CD8-positive, alpha-beta memory T cell (primary cell): Measurements from ENCODE around the gene MBD5. TPM values are rescaled to one million over a fixed set of nuclear protein-coding genes. Genes with fewer than 3 reads are reported as not detected.

Experiments used
- CTCF ChIA-PET: fragments of 350-600 bp; sonication (Branson Sonifier 250); formaldehyde crosslinking; loops from one replicate; lab custom pipeline; 2021; ENCODE audit warnings: antibody characterized with exemption; lab: Charles Lee
- POLR2A ChIA-PET: fragments of 350-600 bp; sonication (Branson Sonifier 250); formaldehyde crosslinking; loops from one replicate; lab custom pipeline; 2021; ENCODE audit warnings: antibody characterized with exemption; lab: Charles Lee
- DNase-seq, 5 donors: peaks; one replicate each; pipeline versions ENCODE4 v3.0.0 to v3.0.0-alpha.2; 2020 to 2022; ENCODE audit warnings: mixed read lengths in 1 of 5
- H3K27ac ChIP-seq: one replicate; pipeline ENCODE4 v1.7.0; 2013; ENCODE audit warnings: low read depth, mild to moderate bottlenecking, low read length, moderate library complexity
- H3K27me3 ChIP-seq: 2 replicates; pipeline ENCODE4 v1.7.0; 2013; ENCODE audit warnings: low read length, mild to moderate bottlenecking; ENCODE audit not compliant: insufficient read depth, poor library complexity, severe bottlenecking
- H3K36me3 ChIP-seq: 2 replicates; pipeline ENCODE4 v1.7.0; 2013; ENCODE audit warnings: mild to moderate bottlenecking, low read length, moderate library complexity; ENCODE audit not compliant: insufficient read depth
- H3K4me1 ChIP-seq: 2 replicates; pipeline ENCODE4 v1.7.0; 2013; ENCODE audit warnings: mild to moderate bottlenecking, low read length, moderate library complexity; ENCODE audit not compliant: insufficient read depth
- H3K4me3 ChIP-seq: 2 replicates; pipeline ENCODE4 v1.7.0; 2013; ENCODE audit warnings: mild to moderate bottlenecking, low read length
- H3K9me3 ChIP-seq: 2 replicates; pipeline ENCODE4 v1.7.0; 2013; ENCODE audit warnings: mild to moderate bottlenecking, low read length
- H3K27ac Mint-ChIP-seq, 8 donors: one replicate each; pipeline ENCODE4 v1.8.0; 2020 to 2021; ENCODE audit warnings: mixed read lengths in 8 of 8, mild to moderate bottlenecking in 6 of 8, inconsistent platforms in 3 of 8, moderate library complexity in 3 of 8
- H3K27me3 Mint-ChIP-seq, 2 donors: one replicate each; pipeline ENCODE4 v1.8.0; 2020 to 2021; ENCODE audit warnings: mixed read lengths in 2 of 2, mild to moderate bottlenecking in 1 of 2, moderate library complexity in 1 of 2
- H3K36me3 Mint-ChIP-seq, 3 donors: one replicate each; pipeline ENCODE4 v1.8.0; 2020 to 2021; ENCODE audit warnings: mixed read lengths in 3 of 3, inconsistent platforms in 1 of 3, mild to moderate bottlenecking in 1 of 3
- H3K4me1 Mint-ChIP-seq, 3 donors: one replicate each; pipeline ENCODE4 v1.8.0; 2020 to 2021; ENCODE audit warnings: mixed read lengths in 3 of 3, inconsistent platforms in 1 of 3, mild to moderate bottlenecking in 1 of 3
- H3K4me3 Mint-ChIP-seq, 7 donors: one replicate each; pipeline ENCODE4 v1.8.0; 2020 to 2021; ENCODE audit warnings: mixed read lengths in 7 of 7, mild to moderate bottlenecking in 6 of 7, moderate library complexity in 4 of 7, inconsistent platforms in 2 of 7
- H3K9me3 Mint-ChIP-seq, 5 donors: one replicate each; pipeline ENCODE4 v1.8.0; 2020 to 2022; ENCODE audit warnings: mixed read lengths in 5 of 5, mild to moderate bottlenecking in 3 of 5, moderate library complexity in 2 of 5, inconsistent platforms in 1 of 5
- polyA plus RNA-seq: library from polyadenylated mRNA; unstranded; fragments of 300-500 nt; fragmentation: Illumina TruSeq; gene quantifications from one replicate; pipeline ENCODE4 v1.2.3, GENCODE V29; 2021
- total RNA-seq, 2 experiments: library from RNA; stranded (reverse); gene quantifications; one replicate each; pipeline ENCODE4 v1.2.3, GENCODE V29; 2021

Gene MBD5
- total and polyA plus RNA-seq, 3 experiments from 2014 or later = 15.2 to 18.3 (median 16.9) TPM

DNA sequence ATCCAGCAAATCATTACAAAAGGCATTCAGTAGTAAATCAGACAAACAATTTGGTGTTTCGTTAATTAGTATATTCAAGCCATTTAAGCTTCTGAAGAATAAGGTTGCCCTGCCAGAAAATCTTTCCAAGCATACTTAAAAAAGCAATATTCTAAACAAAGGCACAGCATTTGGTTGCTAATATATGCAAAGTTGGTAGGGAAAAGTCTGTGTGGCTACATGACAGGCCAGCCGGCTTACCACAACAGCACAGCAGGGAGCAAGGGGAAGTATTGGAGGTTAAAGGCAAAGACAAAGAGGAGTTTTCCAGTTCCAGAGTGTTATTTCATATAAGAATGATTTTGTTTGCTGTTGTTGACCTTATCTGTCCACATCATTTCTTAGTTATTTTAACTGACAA, 282.3 kb downstream of the MBD5 start:
- no peaks in the 10 kb centered on the region for H3K4me1 ChIP-seq
- no peaks in the 10 kb centered on the region for H3K9me3 ChIP-seq
- no peaks in the 10 kb centered on the region for H3K27me3 ChIP-seq
- POLR2A ChIA-PET = no interaction called here
- Mint-ChIP-seq H3K4me3 (no peak overlapping the region), H3K27me3 (no peaks in the 10 kb centered on the region), H3K27ac (no peak overlapping the region), H3K36me3 (peaks cover 5 to 9% (median 8%) of the 10 kb centered on the region in 3 donors), H3K9me3 (peaks cover 0 to 1% (median 0%) of the 10 kb centered on the region in 5 donors), H3K4me1 (no peaks in the 10 kb centered on the region)
- no peak overlapping the region for H3K27ac ChIP-seq
- no peaks in the 10 kb centered on the region for H3K36me3 ChIP-seq
- CTCF ChIA-PET = interaction anchor here (1.1 to 1.2 kb wide), 2 partner anchors 11 to 32 kb away, joined by 3 to 4 read pairs; no protein-coding TSS in a partner anchor
- H3K4me3 ChIP-seq = no peak overlapping the region
- no peak for DNase-seq

DNA sequence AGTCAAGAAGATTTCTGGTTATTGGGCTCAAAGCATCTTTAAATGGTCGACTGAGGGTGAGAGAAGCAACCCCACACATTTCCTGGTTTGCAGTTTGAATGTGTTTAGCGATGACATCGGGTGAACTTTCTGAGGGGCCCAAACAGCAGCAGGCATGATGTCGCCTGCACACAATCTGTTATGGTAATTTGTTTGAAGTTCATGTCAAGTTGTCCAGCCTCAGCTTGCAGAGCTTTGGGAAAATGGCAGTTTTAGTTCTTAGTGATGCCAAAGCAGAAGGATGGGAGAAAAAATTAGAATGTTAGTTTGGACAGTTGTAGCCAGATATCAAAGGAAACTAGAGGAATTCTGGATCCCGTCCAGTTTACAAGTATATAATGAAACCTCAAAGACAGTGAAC, 284.6 kb downstream of the MBD5 start:
- POLR2A ChIA-PET = no interaction called here
- DNase-seq = no peak
- Mint-ChIP-seq H3K9me3 (no peaks in the 10 kb centered on the region), H3K4me3 (no peak overlapping the region), H3K4me1 (no peaks in the 10 kb centered on the region), H3K36me3 (peaks cover 3 to 10% (median 6%) of the 10 kb centered on the region in 3 donors), H3K27ac (no peak overlapping the region), H3K27me3 (no peaks in the 10 kb centered on the region)
- no peak overlapping the region for H3K27ac ChIP-seq
- CTCF ChIA-PET = no interaction called here
- no peaks in the 10 kb centered on the region for H3K27me3 ChIP-seq
- H3K4me1 ChIP-seq = no peaks in the 10 kb centered on the region
- H3K36me3 ChIP-seq = no peaks in the 10 kb centered on the region
- no peaks in the 10 kb centered on the region for H3K9me3 ChIP-seq
- no peak overlapping the region for H3K4me3 ChIP-seq

DNA sequence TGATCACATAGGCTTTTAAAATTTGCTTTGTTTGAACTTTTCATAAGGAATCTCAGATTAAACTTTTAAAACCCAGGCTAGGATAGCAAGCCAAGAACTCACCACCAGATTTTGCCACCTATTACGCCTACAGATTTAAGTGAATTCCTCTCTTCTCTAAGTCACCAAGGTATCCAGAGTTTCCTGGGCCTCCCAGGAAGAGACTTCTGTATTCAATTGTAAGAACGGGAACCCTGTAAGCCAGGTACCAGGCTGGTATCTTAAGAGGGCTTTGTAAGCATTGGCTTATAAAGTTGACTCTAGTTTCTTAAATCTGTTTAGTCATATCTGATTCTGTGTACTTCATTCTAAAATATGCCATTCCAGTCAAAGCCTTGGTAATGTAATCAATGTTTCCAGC, 285.1 kb downstream of the MBD5 start:
- Mint-ChIP-seq H3K27ac (no peak overlapping the region), H3K27me3 (no peaks in the 10 kb centered on the region), H3K9me3 (no peaks in the 10 kb centered on the region), H3K36me3 (peaks cover 6 to 14% (median 7%) of the 10 kb centered on the region in 3 donors), H3K4me3 (no peak overlapping the region), H3K4me1 (no peaks in the 10 kb centered on the region)
- CTCF ChIA-PET = no interaction called here
- DNase-seq = no peak
- Histone ChIP-seq H3K9me3 (no peaks in the 10 kb centered on the region), H3K27ac (no peak overlapping the region), H3K4me1 (no peaks in the 10 kb centered on the region), H3K4me3 (no peak overlapping the region), H3K36me3 (no peaks in the 10 kb centered on the region), H3K27me3 (no peaks in the 10 kb centered on the region)
- POLR2A ChIA-PET = no interaction called here

DNA sequence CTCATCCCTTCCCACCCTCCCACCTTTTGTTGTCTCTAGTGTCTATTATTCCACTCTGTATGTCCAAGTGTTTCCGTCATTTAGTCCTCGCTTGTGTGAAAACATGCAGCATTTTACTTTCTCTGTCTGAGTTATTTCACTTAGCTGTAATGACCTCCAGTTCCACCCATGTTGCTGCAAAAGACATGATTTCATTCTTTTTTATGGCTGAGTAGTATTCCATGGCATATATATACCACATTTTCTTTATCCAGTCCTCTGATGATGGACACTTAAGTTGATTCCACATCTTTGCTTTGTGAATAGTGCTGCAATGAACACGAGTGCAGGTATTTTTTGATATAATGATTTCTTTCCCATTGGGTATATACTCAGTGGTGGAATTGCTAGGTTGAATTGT, 296.7 kb downstream of the MBD5 start:
- no peaks in the 10 kb centered on the region for H3K4me1 ChIP-seq
- ChIA-PET POLR2A (no interaction called here), CTCF (no interaction called here)
- H3K27ac ChIP-seq = no peak overlapping the region
- no peaks in the 10 kb centered on the region for H3K27me3 ChIP-seq
- Mint-ChIP-seq H3K36me3 (peaks cover 14 to 32% (median 27%) of the 10 kb centered on the region in 3 donors), H3K4me3 (no peak overlapping the region), H3K4me1 (peaks cover 1 to 14% (median 7%) of the 10 kb centered on the region in 3 donors), H3K27me3 (no peaks in the 10 kb centered on the region), H3K9me3 (peaks cover 0 to 9% (median 2%) of the 10 kb centered on the region in 5 donors), H3K27ac (no peak overlapping the region)
- DNase-seq = no peak
- no peak overlapping the region for H3K4me3 ChIP-seq
- H3K36me3 ChIP-seq = no peaks in the 10 kb centered on the region
- no peaks in the 10 kb centered on the region for H3K9me3 ChIP-seq

DNA sequence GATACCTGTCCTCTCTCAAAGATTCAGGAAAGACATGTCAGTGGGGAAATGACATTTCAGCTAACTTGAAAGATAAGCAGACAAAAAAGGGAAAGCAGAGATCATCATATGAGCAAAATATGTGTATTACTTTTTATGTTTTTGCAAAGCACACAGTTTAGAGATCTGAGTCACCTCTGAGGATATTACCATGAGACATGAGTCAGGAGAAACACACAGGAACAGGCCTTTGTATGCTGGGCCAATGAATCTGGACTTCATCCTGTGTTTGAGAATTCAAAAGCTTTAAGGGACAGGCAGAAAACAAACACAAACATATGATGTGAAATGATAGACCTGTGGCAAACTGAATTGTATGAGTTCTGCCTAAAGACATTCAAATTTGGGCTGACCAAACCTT, 317.6 kb downstream of the MBD5 start:
- H3K9me3 Mint-ChIP-seq = peaks cover 6 to 12% (median 9%) of the 10 kb centered on the region in 5 donors
- no peaks in the 10 kb centered on the region for H3K27me3 Mint-ChIP-seq
- no peak overlapping the region for H3K4me3 Mint-ChIP-seq
- peak overlapping the region in 1 of 8 donors; percentile 70 for H3K27ac Mint-ChIP-seq
- peaks cover 25 to 39% (median 33%) of the 10 kb centered on the region in 3 donors for H3K36me3 Mint-ChIP-seq
- no peaks in the 10 kb centered on the region for H3K36me3 ChIP-seq
- ChIA-PET POLR2A (no interaction called here), CTCF (no interaction called here)
- DNase-seq = no peak
- H3K4me3 ChIP-seq = no peak overlapping the region
- peaks cover 0 to 4% (median 0%) of the 10 kb centered on the region in 3 donors for H3K4me1 Mint-ChIP-seq
- H3K9me3 ChIP-seq = no peaks in the 10 kb centered on the region
- no peaks in the 10 kb centered on the region for H3K4me1 ChIP-seq
- no peak overlapping the region for H3K27ac ChIP-seq
- H3K27me3 ChIP-seq = no peaks in the 10 kb centered on the region

DNA sequence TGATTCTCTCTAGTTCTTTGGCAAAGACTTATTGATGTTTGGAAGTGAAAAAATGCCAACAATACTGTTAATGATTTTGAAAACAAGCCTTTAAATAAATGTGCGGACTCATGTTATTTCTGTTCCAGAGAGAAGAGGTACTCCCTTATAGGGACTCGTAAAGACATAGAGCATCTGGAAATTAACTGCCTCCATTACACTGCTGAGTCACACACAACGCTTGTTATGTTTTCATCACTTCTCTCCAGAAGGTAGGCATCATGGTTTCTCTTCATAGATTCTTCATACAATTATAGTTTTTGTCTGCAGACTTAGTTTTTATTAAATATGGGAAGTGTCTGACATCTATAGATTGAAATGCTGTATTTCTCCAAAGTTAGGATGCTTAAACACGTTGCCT, 321.2 kb downstream of the MBD5 start:
- Histone ChIP-seq H3K27ac (no peak overlapping the region), H3K36me3 (no peaks in the 10 kb centered on the region), H3K27me3 (no peaks in the 10 kb centered on the region), H3K4me1 (no peaks in the 10 kb centered on the region), H3K9me3 (no peaks in the 10 kb centered on the region), H3K4me3 (no peak overlapping the region)
- H3K27ac Mint-ChIP-seq = no peak overlapping the region
- DNase-seq = no peak
- peaks cover 0 to 2% (median 0%) of the 10 kb centered on the region in 3 donors for H3K4me1 Mint-ChIP-seq
- H3K27me3 Mint-ChIP-seq = no peaks in the 10 kb centered on the region
- ChIA-PET POLR2A (no interaction called here), CTCF (no interaction called here)
- peaks cover 26 to 35% (median 34%) of the 10 kb centered on the region in 3 donors for H3K36me3 Mint-ChIP-seq
- H3K9me3 Mint-ChIP-seq = peaks cover 10 to 14% (median 12%) of the 10 kb centered on the region in 5 donors
- H3K4me3 Mint-ChIP-seq = no peak overlapping the region

DNA sequence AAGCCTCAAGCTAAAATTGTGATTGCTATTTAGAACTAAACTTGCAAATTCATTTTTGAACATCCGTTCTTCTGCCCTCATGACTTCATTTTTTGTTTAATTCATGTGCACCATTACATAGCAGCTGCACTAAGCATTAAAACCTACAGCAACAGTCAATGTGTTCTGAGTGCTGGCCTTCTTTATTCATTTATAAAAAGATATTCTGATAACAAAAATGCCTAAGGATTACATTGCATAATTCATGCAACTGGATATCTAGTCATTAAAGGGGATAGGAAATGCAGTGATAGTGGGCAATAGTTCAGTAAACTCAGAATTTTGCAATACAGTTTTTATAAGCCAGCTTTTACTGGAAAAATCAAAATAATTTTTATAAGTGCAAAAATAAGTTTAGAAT, 329.3 kb downstream of the MBD5 start:
- Histone ChIP-seq H3K27ac (no peak overlapping the region), H3K4me1 (no peaks in the 10 kb centered on the region), H3K4me3 (no peak overlapping the region), H3K27me3 (no peaks in the 10 kb centered on the region), H3K9me3 (no peaks in the 10 kb centered on the region), H3K36me3 (no peaks in the 10 kb centered on the region)
- H3K4me3 Mint-ChIP-seq = no peak overlapping the region
- H3K9me3 Mint-ChIP-seq = peaks cover 12 to 20% (median 19%) of the 10 kb centered on the region in 5 donors
- H3K36me3 Mint-ChIP-seq = peaks cover 15 to 27% (median 24%) of the 10 kb centered on the region in 3 donors
- H3K27ac Mint-ChIP-seq = no peak overlapping the region
- H3K4me1 Mint-ChIP-seq = peaks cover 8 to 9% (median 8%) of the 10 kb centered on the region in 3 donors
- ChIA-PET POLR2A (no interaction called here), CTCF (no interaction called here)
- DNase-seq = no peak
- no peaks in the 10 kb centered on the region for H3K27me3 Mint-ChIP-seq

DNA sequence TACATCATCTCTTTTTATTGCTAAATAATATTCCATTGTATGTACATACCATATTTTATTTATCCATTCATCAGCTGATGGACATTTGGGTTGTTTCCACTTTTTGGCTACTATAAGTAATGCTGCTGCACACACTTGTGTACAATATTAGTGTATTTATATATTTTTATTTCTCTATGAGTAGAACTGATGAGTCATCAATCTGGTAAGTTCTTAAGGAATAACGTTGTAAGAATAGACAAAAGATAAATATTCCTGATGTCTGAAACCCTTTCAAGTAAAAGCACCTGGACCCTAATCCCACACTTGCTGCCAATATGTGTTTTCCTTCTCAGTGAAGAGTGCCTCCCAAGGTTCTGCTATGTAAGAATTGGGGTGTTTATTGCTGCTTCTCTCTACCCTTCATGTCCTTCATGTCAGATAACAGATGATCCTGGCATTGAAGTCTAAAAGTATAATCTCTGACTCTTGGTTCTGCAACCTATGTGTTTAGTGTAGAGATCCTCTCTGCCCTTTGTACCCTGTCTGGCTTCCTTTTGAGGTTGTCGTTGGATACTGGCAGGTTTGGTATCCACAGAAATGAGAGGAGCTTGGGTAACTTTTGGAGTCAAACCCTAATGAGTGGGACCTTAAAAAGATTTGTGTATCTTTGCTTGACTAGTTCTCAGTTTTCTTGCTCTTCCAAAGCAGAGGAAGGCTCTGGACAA, 330.7 kb downstream of the MBD5 start:
- H3K4me1 Mint-ChIP-seq = peaks cover 8 to 9% (median 8%) of the 10 kb centered on the region in 3 donors
- POLR2A ChIA-PET = no interaction called here

More for the DNA sequence above, 330.7 kb downstream of the MBD5 start:
- DNase-seq = no peak
- Histone ChIP-seq H3K27ac (no peak overlapping the region), H3K4me1 (no peaks in the 10 kb centered on the region), H3K36me3 (no peaks in the 10 kb centered on the region), H3K4me3 (no peak overlapping the region), H3K27me3 (no peaks in the 10 kb centered on the region), H3K9me3 (no peaks in the 10 kb centered on the region)
- Mint-ChIP-seq H3K27ac (no peak overlapping the region), H3K4me3 (no peak overlapping the region), H3K27me3 (no peaks in the 10 kb centered on the region), H3K9me3 (peaks cover 16 to 29% (median 23%) of the 10 kb centered on the region in 5 donors), H3K36me3 (peaks cover 12 to 29% (median 27%) of the 10 kb centered on the region in 3 donors)
- CTCF ChIA-PET = no interaction called here
